ENCODE results near the gene ZNF335. TPM values are rescaled to one million over a fixed set of nuclear protein-coding genes. Genes with fewer than 3 reads are reported as not detected.

ZNF335 gene
- total and polyA plus RNA-seq, 2 donors (not counting 3 experiments of a cell fraction or from before 2014, with no cell fraction given), result 17.3 to 22.8 TPM

GRCh38 chr20:45998337-45998736 is 26.3 kb upstream of the ZNF335 start:
- Histone ChIP-seq H3K4me2 (ENCODE audit: insufficient read depth, low read length) (no peak overlapping the region), H3K36me3 (ENCODE audit: control insufficient read depth in 2 of 2, extremely low read depth in 1 of 2, insufficient read depth in 2 of 2, low read length in 2 of 2) (no peaks in the 10 kb centered on the region), H3K9me1 (replicated peaks; ENCODE audit: control insufficient read depth, extremely low read depth, insufficient read depth, low read length) (no peaks in the 10 kb centered on the region), H3K4me3 (replicated peaks in 1 of 3; ENCODE audit: insufficient read depth in 1 of 3, low read depth in 1 of 3, low read length in 3 of 3) (no peak overlapping the region), H3K27me3 (ENCODE audit: control insufficient read depth in 2 of 2, insufficient read depth in 2 of 2, low read length in 2 of 2) (peaks cover 12 to 19% of the 10 kb centered on the region in 2 experiments), H3K79me2 (ENCODE audit: control insufficient read depth, insufficient read depth, low read length) (no peaks in the 10 kb centered on the region), H3K27ac (ENCODE audit: insufficient read depth, low read depth, low read length) (no peak overlapping the region), H4K20me1 (replicated peaks; ENCODE audit: control insufficient read depth, extremely low read depth, insufficient read depth, low read length) (no peaks in the 10 kb centered on the region), H2AFZ (ENCODE audit: low read depth, low read length) (no peak overlapping the region), H3K9me3 (replicated peaks; ENCODE audit: control insufficient read depth, insufficient read depth, low read length) (no peaks in the 10 kb centered on the region), H3K9ac (replicated peaks; ENCODE audit: extremely low read depth, insufficient read depth, low read length) (no peak overlapping the region), H3K4me1 (ENCODE audit: control insufficient read depth, extremely low read depth, insufficient read depth, low read length) (no peaks in the 10 kb centered on the region)
- FAIRE-seq (no peak), DNase-seq (ENCODE audit: low read depth, low spot score) (no peak)
- CTCF ChIA-PET, result interaction anchor here (2.0 to 5.8 kb wide), 2 partner anchors 11 to 16 kb away, joined by 8 to 48 read pairs; no protein-coding TSS in a partner anchor
- intact Hi-C loops (cut with micrococcal nuclease) (no loop called here), dilution Hi-C loops (cut with MboI; ENCODE audit: extremely low pct_ligation_motif_present, low sequenced_read_pairs) (no loop called here)
- POLR2A ChIA-PET, result no interaction called here
- TF ChIP-seq CTCF (IDR thresholded peaks at IDR 0.05; ENCODE audit: extremely low read depth in 1 of 2, insufficient read depth in 1 of 2, low read depth in 1 of 2, low read length in 2 of 2), result no peak
- no TSS peak for BruUV-seq (replicated peaks)

DNA sequence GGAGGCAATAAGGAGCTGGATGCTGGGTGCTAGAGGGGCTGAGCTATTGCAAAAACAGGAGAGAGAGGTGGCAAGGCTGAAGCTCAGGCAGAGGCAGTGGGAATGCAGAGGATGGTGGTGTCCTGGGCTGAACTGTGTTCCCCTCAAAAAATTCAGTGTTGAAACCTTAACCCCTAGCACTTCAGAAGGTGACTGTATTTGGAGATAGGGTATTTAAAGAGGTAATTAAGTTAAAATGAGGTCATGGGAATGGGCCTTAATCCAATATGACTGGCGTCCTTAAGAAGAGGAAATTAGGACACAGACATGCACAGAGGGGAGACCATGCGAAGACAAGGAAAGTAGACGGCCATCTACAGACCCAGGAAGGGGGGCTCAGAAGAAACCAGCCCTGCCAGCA is 25.2 kb upstream of the ZNF335 start:
- dilution Hi-C loops (cut with MboI; ENCODE audit: extremely low pct_ligation_motif_present, low sequenced_read_pairs), result no loop called here
- H3K4me2 ChIP-seq (ENCODE audit: insufficient read depth, low read length), result no peak overlapping the region
- H2AFZ ChIP-seq (ENCODE audit: low read depth, low read length), result no peak overlapping the region
- ChIA-PET CTCF (interaction anchor here (1.2 kb wide), 1 partner anchor 10 kb away, joined by 7 read pairs; no protein-coding TSS in a partner anchor), POLR2A (no interaction called here)
- no peaks in the 10 kb centered on the region for H3K9me3 ChIP-seq (replicated peaks; ENCODE audit: control insufficient read depth, insufficient read depth, low read length)
- peaks cover 12 to 19% of the 10 kb centered on the region in 2 experiments for H3K27me3 ChIP-seq (ENCODE audit: control insufficient read depth in 2 of 2, insufficient read depth in 2 of 2, low read length in 2 of 2)
- no TSS peak for BruUV-seq (replicated peaks)
- FAIRE-seq (no peak), DNase-seq (ENCODE audit: low read depth, low spot score) (no peak)
- no peaks in the 10 kb centered on the region for H3K4me1 ChIP-seq (ENCODE audit: control insufficient read depth, extremely low read depth, insufficient read depth, low read length)
- no peaks in the 10 kb centered on the region for H3K79me2 ChIP-seq (ENCODE audit: control insufficient read depth, insufficient read depth, low read length)
- no peaks in the 10 kb centered on the region for H3K36me3 ChIP-seq (ENCODE audit: control insufficient read depth in 2 of 2, extremely low read depth in 1 of 2, insufficient read depth in 2 of 2, low read length in 2 of 2)
- H3K9ac ChIP-seq (replicated peaks; ENCODE audit: extremely low read depth, insufficient read depth, low read length), result no peak overlapping the region
- intact Hi-C loops (cut with micrococcal nuclease), result no loop called here
- TF ChIP-seq EZH2 (IDR thresholded peaks at IDR 0.05; ENCODE audit: borderline replicate concordance, low read depth, low read length, severe bottlenecking) (no peak), JUN (IDR thresholded peaks at IDR 0.05; ENCODE audit: borderline replicate concordance, insufficient read depth, insufficient read length, low read depth) (no peak), POLR2AphosphoS5 (IDR thresholded peaks at IDR 0.05; ENCODE audit: insufficient read depth, low read depth, low read length) (no peak), POLR2A (IDR thresholded peaks at IDR 0.05; ENCODE audit: low read depth, low read length) (no peak), FOS (IDR thresholded peaks at IDR 0.05; ENCODE audit: borderline replicate concordance, insufficient read depth, low read length) (no peak), GATA2 (IDR thresholded peaks at IDR 0.05; ENCODE audit: insufficient read depth, insufficient read length, low read depth, low read length) (no peak), MYC (IDR thresholded peaks at IDR 0.05; ENCODE audit: low read depth, low read length) (no peak)
- TF ChIP-seq, protein P1, sequence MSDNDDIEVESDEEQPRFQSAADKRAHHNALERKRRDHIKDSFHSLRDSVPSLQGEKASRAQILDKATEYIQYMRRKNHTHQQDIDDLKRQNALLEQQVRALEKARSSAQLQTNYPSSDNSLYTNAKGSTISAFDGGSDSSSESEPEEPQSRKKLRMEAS (IDR thresholded peaks at IDR 0.05; ENCODE audit: insufficient read depth, insufficient read length), result no peak
- H3K27ac ChIP-seq (ENCODE audit: insufficient read depth, low read depth, low read length), result no peak overlapping the region
- H4K20me1 ChIP-seq (replicated peaks; ENCODE audit: control insufficient read depth, extremely low read depth, insufficient read depth, low read length), result no peaks in the 10 kb centered on the region
- H3K4me3 ChIP-seq (replicated peaks in 1 of 3; ENCODE audit: insufficient read depth in 1 of 3, low read depth in 1 of 3, low read length in 3 of 3), result no peak overlapping the region
- no peaks in the 10 kb centered on the region for H3K9me1 ChIP-seq (replicated peaks; ENCODE audit: control insufficient read depth, extremely low read depth, insufficient read depth, low read length)
